ENCODE data around the gene ZDHHC14.
"Not testable (repeated sequence)": the region's sequence is repeated elsewhere in the genome, so short reads cannot be mapped to it uniquely, and the experiment has no call there.

The ZDHHC14 gene

GRCh38 chr6:157720964-157721363 lies 340.0 kb downstream of the ZDHHC14 start:
- not testable (repeated sequence) for DNase-seq (ENCODE audit: low spot score)

GRCh38 chr6:157721426-157721825 lies 340.4 kb downstream of the ZDHHC14 start:
- DNase-seq (ENCODE audit: low spot score), result no peak

GRCh38 chr6:157721830-157722229 lies 340.8 kb downstream of the ZDHHC14 start:
- DNase-seq (ENCODE audit: low spot score), result no peak

GRCh38 chr6:157723376-157723775 lies 342.4 kb downstream of the ZDHHC14 start:
- DNase-seq (ENCODE audit: low spot score), result no peak

- DNase-seq (ENCODE audit: low spot score), result no peak
These were observed 343.3 kb downstream of the ZDHHC14 start for GRCh38 chr6:157724138-157724820.

- no peak for DNase-seq (ENCODE audit: low spot score)
These were observed 344.2 kb downstream of the ZDHHC14 start for GRCh38 chr6:157724960-157725741.

GRCh38 chr6:157725836-157726235 lies 344.8 kb downstream of the ZDHHC14 start:
- DNase-seq (ENCODE audit: low spot score), result no peak

GRCh38 chr6:157726892-157727628 lies 346.1 kb downstream of the ZDHHC14 start:
- no peak for DNase-seq (ENCODE audit: low spot score)
